K562 (cell line): ENCODE results near the gene SZT2. TPM values are rescaled to one million over a fixed set of nuclear protein-coding genes. Genes with fewer than 3 reads are reported as not detected.

Experiments
- ATAC-seq: fragments of 200-7000 bp; cut with Tn5 transposase; 3 replicates; pipeline ENCODE4 v1.9.1; 2020; ENCODE audit warnings: moderate library complexity
- BruUV-seq: library from RNA; stranded (reverse); fragments of 400-500 nt; replicated peaks from 2 replicates; lab custom pipeline; 2021; lab: Mats Ljungman, UMichigan
- CTCF ChIA-PET: fragments of 300-600 bp; formaldehyde crosslinking; extraction: SDS; loops from one replicate; lab custom pipeline; 2021; ENCODE audit warnings: low intra/inter-chr PET ratio; lab: Yijun Ruan, JAX
- POLR2A ChIA-PET: fragments of 300-600, 350-650 bp; sonication (Branson Sonifier 250); formaldehyde crosslinking; extraction: SDS; loops from one replicate; lab custom pipeline; 2021; ENCODE audit warnings: antibody characterized with exemption, inconsistent platforms; lab: Yijun Ruan, JAX
- DNase-seq, 4 experiments: peaks; one replicate each; pipeline versions ENCODE4 v3.0.0 to v3.0.0-alpha.2; 2011 to 2018; ENCODE audit warnings: low spot score in 3 of 4, mixed read lengths in 3 of 4; ENCODE audit errors: extremely low read depth in 1 of 4
- FAIRE-seq: peaks from 2 replicates; lab custom pipeline; 2011; peaks lifted over from hg19 to GRCh38; lab: Jason Lieb, UNC
- H2AFZ ChIP-seq: 2 replicates; pipeline ENCODE4 v1.6.0; 2011; ENCODE audit warnings: low read depth, low read length, control low read depth, inconsistent platforms
- H3K27ac ChIP-seq: fragments of 200-600 bp; 3 replicates; pipeline ENCODE4 v1.8.0; 2011; ENCODE audit warnings: low read depth, mild to moderate bottlenecking, control low read depth, inconsistent platforms, low read length, moderate library complexity, mixed read lengths; ENCODE audit errors: extremely low read depth
- H3K27me3 ChIP-seq, 2 experiments: fragments of 300-600 bp in 1 of 2; 2 replicates in 1 of 2; 3 replicates in 1 of 2; pipeline versions ENCODE4 v1.6.0 to v1.8.0; 2011; ENCODE audit warnings: inconsistent platforms in 2 of 2, low read length in 2 of 2, mild to moderate bottlenecking in 1 of 2, mixed read lengths in 1 of 2, moderate library complexity in 1 of 2; ENCODE audit not compliant: control insufficient read depth in 2 of 2, insufficient read depth in 2 of 2
- H3K36me3 ChIP-seq: fragments of 300-600 bp; 3 replicates; pipeline ENCODE4 v1.8.0; 2011; ENCODE audit warnings: mild to moderate bottlenecking, low read length, inconsistent platforms; ENCODE audit not compliant: control insufficient read depth, insufficient read depth
- H3K4me1 ChIP-seq, 2 experiments: fragments of 200-600 bp in 1 of 2; replicated peaks in 1 of 2; 2 replicates in 1 of 2; 3 replicates in 1 of 2; pipeline versions ENCODE4 v1.5.1 to v1.8.0; 2011; ENCODE audit warnings: inconsistent platforms in 2 of 2, low read length in 2 of 2, mild to moderate bottlenecking in 1 of 2, mixed read lengths in 1 of 2, moderate library complexity in 1 of 2; ENCODE audit not compliant: control insufficient read depth in 2 of 2, insufficient read depth in 2 of 2
- H3K4me2 ChIP-seq: 2 replicates; pipeline ENCODE4 v1.6.1; 2011; ENCODE audit warnings: low read length, control low read depth, inconsistent platforms, mixed read lengths; ENCODE audit not compliant: insufficient read depth
- H3K4me3 ChIP-seq: fragments of 200-600 bp; sonication (generic), shearing (Covaris generic); 2 replicates; pipeline ENCODE4 v1.5.1; 2016; ENCODE audit warnings: control low read depth, inconsistent platforms
- H3K79me2 ChIP-seq: fragments of 200-600 bp; 3 replicates; pipeline ENCODE4 v1.8.0; 2011; ENCODE audit warnings: low read length, inconsistent platforms; ENCODE audit not compliant: control insufficient read depth, insufficient read depth
- H3K9ac ChIP-seq, 2 experiments: 2 replicates each; pipeline versions ENCODE4 v1.6.0 to v1.6.1; 2011; ENCODE audit warnings: low read depth in 2 of 2, low read length in 2 of 2, control low read depth in 1 of 2, inconsistent platforms in 1 of 2, mild to moderate bottlenecking in 1 of 2, mixed read lengths in 1 of 2; ENCODE audit not compliant: insufficient read depth in 1 of 2
- H3K9me1 ChIP-seq: one replicate; pipeline ENCODE4 v1.6.0; 2011; ENCODE audit warnings: inconsistent platforms, mild to moderate bottlenecking, low read length, moderate library complexity; ENCODE audit not compliant: control insufficient read depth, insufficient read depth
- H3K9me3 ChIP-seq: replicated peaks from 2 replicates; pipeline ENCODE4 v1.5.1; 2011; ENCODE audit warnings: low read depth, low read length, inconsistent platforms; ENCODE audit not compliant: control insufficient read depth, insufficient read depth
- H4K20me1 ChIP-seq: replicated peaks from 2 replicates; pipeline ENCODE4 v1.6.1; 2011; ENCODE audit warnings: low read length, inconsistent platforms, mixed read lengths; ENCODE audit not compliant: control insufficient read depth, insufficient read depth
- BDP1 ChIP-seq: IDR thresholded peaks from 3 replicates; pipeline ENCODE4 v1.6.1; 2011; ENCODE audit not compliant: insufficient read length, insufficient read depth
- HES1 ChIP-seq: fragments of 450-650 bp; IDR thresholded peaks from 2 replicates; pipeline ENCODE4 v1.6.1; 2016; ENCODE audit warnings: low read depth, mild to moderate bottlenecking, moderate library complexity
- NR2C1 ChIP-seq, 2 experiments: fragments of 450-650 bp; IDR thresholded peaks; 2 replicates each; pipeline ENCODE4 v1.6.1; 2017; ENCODE audit warnings: mild to moderate bottlenecking in 2 of 2, antibody characterized with exemption in 1 of 2, inconsistent platforms in 1 of 2, missing compliant biosample characterization in 1 of 2, missing genetic modification characterization in 1 of 2
- PPARD ChIP-seq: fragments of 250-450 bp; sonication (Bioruptor Pico); IDR thresholded peaks from 2 replicates; pipeline ENCODE4 v1.8.0; 2022; ENCODE audit warnings: inconsistent platforms, mild to moderate bottlenecking, moderate library complexity
- SIRT6 ChIP-seq: IDR thresholded peaks from one replicate; pipeline ENCODE4 v1.6.1; 2012; ENCODE audit warnings: low read depth, mild to moderate bottlenecking, control low read depth, inconsistent platforms, low read length, moderate library complexity
- ZNF644 ChIP-seq: fragments of 200-800 bp; sonication (Bioruptor generic); IDR thresholded peaks from 2 replicates; pipeline ENCODE4 v1.6.1; 2016; ENCODE audit warnings: low read depth, missing genetic modification characterization, missing compliant biosample characterization
- WGBS: fragments of 100-300 bp; shearing (Covaris generic); methylation state at CpG from one replicate; pipeline ENCODE4 v1.1.6; 2016; ENCODE audit warnings: low coverage, mixed read lengths; ENCODE audit not compliant: insufficient coverage; ENCODE audit errors: missing lambda C conversion rate; 5-methylcytosine and 5-hydroxymethylcytosine counted together
- in situ Hi-C: fragments of 300-500 bp; cut with MboI; formaldehyde crosslinking; loops from 4 replicates; pipeline ENCODE4 v1.15.0; 2018; ENCODE audit warnings: inconsistent platforms, mixed read lengths
- intact Hi-C: fragments of 100-400 bp; cut with micrococcal nuclease; formaldehyde crosslinking; loops from 2 replicates; pipeline ENCODE4 v1.14.2; 2022
- polyA plus RNA-seq, 8 experiments: library from polyadenylated mRNA; depleted of rRNA in 4 of 8; stranded (reverse) in 5 of 8; unstranded in 3 of 8; fragments of >200 nt; fragmentation: Nextera tagmentation in 2 of 8; fragmentation: Illumina TruSeq in 1 of 8; extraction: Ambion mirVana in 2 of 8; extraction: Trizol in 1 of 8; gene quantifications; 2 replicates each; pipeline versions ENCODE4 v1.2.1 to v1.2.3, GENCODE V29; 2011 to 2014; ENCODE audit warnings: inconsistent platforms in 1 of 8, missing spikeins in 1 of 8
- total RNA-seq, 7 experiments: library from RNA; depleted of rRNA in 6 of 7; stranded (reverse); fragments of >200 nt in 6 of 7; fragmentation: Illumina TruSeq in 2 of 7; extraction: Trizol in 2 of 7; gene quantifications; 2 replicates each; pipeline versions ENCODE4 v1.2.1 to v1.2.3, GENCODE V29; 2011 to 2021; ENCODE audit warnings: low replicate concordance in 1 of 7
- TF ChIP-seq, protein P1 (sequence below): fragments of 200-800 bp; sonication (Bioruptor generic); IDR thresholded peaks from 2 replicates; pipeline ENCODE4 v1.6.1; 2017; ENCODE audit warnings: missing genetic modification characterization, missing compliant biosample characterization

Gene SZT2
- total and polyA plus RNA-seq, 9 of the 15 experiments (the other 6 are each of a cell fraction or from before 2014, with no cell fraction given): 0.88 to 31.0 (median 12.8) TPM

- CTCF ChIA-PET: no interaction called here
- Histone ChIP-seq H3K9ac (no peak overlapping the region), H3K9me3 (no peaks in the 10 kb centered on the region), H4K20me1 (no peaks in the 10 kb centered on the region), H3K27ac (no peak overlapping the region), H3K36me3 (peaks cover 87% of the 10 kb centered on the region; the same call in 2 of the 3 replicates), H3K79me2 (no peaks in the 10 kb centered on the region), H3K27me3 (no peaks in the 10 kb centered on the region), H3K4me1 (peaks cover 0 to 3% of the 10 kb centered on the region in 2 experiments; a peak in 1 of 5 replicates), H3K4me3 (no peak overlapping the region), H3K9me1 (peaks cover 5% of the 10 kb centered on the region), H2AFZ (no peak overlapping the region), H3K4me2 (no peak overlapping the region)
- intact Hi-C loops (no loop called here), in situ Hi-C loops (no loop called here)
- DNase-seq (no peak), FAIRE-seq (peak; percentile 6), ATAC-seq (no peak)
- POLR2A ChIA-PET: no interaction called here
- WGBS: 71% methylated on average over 9 of the region's 9 CpGs
- BruUV-seq: no TSS peak
- TF ChIP-seq, protein P1, sequence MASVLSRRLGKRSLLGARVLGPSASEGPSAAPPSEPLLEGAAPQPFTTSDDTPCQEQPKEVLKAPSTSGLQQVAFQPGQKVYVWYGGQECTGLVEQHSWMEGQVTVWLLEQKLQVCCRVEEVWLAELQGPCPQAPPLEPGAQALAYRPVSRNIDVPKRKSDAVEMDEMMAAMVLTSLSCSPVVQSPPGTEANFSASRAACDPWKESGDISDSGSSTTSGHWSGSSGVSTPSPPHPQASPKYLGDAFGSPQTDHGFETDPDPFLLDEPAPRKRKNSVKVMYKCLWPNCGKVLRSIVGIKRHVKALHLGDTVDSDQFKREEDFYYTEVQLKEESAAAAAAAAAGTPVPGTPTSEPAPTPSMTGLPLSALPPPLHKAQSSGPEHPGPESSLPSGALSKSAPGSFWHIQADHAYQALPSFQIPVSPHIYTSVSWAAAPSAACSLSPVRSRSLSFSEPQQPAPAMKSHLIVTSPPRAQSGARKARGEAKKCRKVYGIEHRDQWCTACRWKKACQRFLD (CRISPR knock-in tag): no peak
- no peak for TF ChIP-seq HES1
- TF ChIP-seq PPARD: no peak
- no peak for TF ChIP-seq ZNF644 (tag)
- no peak for TF ChIP-seq SIRT6
- no peak for TF ChIP-seq BDP1
- no peak for TF ChIP-seq NR2C1 (IDR thresholded peaks at IDR 0.05)
- no peak for TF ChIP-seq NR2C1 (tag; IDR thresholded peaks at IDR 0.05)
These were observed 38.2 kb downstream of the SZT2 start for GRCh38 chr1:43427941-43428340.
